HEK293 (cell line): Measurements from ENCODE around the gene TRIM24.
A peak's percentile ranks its signal among the peaks of the same experiment; 100 is the strongest.

Experiments
- GLIS2 ChIP-seq: fragments of 450-650 bp; formaldehyde crosslinking; IDR thresholded peaks from 2 replicates; pipeline ENCODE4 v1.5.1; 2016; ENCODE audit warnings: missing biosample characterization, missing genetic modification characterization
- ZNF544 ChIP-seq: fragments of 450-650 bp; formaldehyde crosslinking; IDR thresholded peaks from 2 replicates; pipeline ENCODE4 v1.5.0; 2017; ENCODE audit warnings: missing biosample characterization, missing genetic modification characterization
- ZNF658 ChIP-seq: fragments of 450-650 bp; formaldehyde crosslinking; IDR thresholded peaks from 2 replicates; pipeline ENCODE4; 2016; ENCODE audit warnings: missing biosample characterization, missing genetic modification characterization
- TF ChIP-seq, protein P1 (sequence below): fragments of 450-650 bp; formaldehyde crosslinking; IDR thresholded peaks from 2 replicates; pipeline ENCODE4 v1.5.1; 2016; ENCODE audit warnings: missing biosample characterization, missing genetic modification characterization
- TF ChIP-seq, protein P2 (sequence below): fragments of 450-650 bp; formaldehyde crosslinking; IDR thresholded peaks from 2 replicates; pipeline ENCODE4 v1.5.1; 2016; ENCODE audit warnings: missing biosample characterization, missing genetic modification characterization, borderline replicate concordance
- TF ChIP-seq, protein P3 (sequence below): fragments of 450-650 bp; formaldehyde crosslinking; IDR thresholded peaks from 2 replicates; pipeline ENCODE4 v1.5.1; 2016; ENCODE audit warnings: missing biosample characterization, missing genetic modification characterization

DNA sequence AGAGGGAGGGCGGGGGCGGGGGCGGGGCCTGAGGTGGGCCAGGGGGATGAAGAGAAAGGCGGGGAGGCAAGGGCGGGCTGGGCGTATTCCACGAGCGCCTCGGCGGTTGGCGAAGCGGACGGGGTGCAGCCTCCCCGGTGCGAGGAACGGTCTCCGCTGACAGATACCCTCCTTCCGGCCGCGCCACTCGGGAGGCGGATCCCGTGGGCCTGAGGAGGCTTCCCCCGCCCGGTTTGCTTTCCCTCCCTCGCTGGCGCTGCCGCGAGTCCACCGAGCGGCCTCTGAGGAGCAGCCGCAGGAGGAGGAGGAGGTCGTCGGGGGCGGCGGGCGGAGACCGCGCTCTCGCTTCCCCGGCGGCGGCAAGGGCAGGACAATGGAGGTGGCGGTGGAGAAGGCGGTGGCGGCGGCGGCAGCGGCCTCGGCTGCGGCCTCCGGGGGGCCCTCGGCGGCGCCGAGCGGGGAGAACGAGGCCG is at the start of gene TRIM24:
- TF ChIP-seq ZNF658 (tag by site-specific recombination) (no peak), ZNF544 (tag by site-specific recombination) (no peak), GLIS2 (tag by site-specific recombination) (peak; percentile 98)
- TF ChIP-seq, protein P1, sequence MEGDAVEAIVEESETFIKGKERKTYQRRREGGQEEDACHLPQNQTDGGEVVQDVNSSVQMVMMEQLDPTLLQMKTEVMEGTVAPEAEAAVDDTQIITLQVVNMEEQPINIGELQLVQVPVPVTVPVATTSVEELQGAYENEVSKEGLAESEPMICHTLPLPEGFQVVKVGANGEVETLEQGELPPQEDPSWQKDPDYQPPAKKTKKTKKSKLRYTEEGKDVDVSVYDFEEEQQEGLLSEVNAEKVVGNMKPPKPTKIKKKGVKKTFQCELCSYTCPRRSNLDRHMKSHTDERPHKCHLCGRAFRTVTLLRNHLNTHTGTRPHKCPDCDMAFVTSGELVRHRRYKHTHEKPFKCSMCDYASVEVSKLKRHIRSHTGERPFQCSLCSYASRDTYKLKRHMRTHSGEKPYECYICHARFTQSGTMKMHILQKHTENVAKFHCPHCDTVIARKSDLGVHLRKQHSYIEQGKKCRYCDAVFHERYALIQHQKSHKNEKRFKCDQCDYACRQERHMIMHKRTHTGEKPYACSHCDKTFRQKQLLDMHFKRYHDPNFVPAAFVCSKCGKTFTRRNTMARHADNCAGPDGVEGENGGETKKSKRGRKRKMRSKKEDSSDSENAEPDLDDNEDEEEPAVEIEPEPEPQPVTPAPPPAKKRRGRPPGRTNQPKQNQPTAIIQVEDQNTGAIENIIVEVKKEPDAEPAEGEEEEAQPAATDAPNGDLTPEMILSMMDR (tag by site-specific recombination), result no peak
- TF ChIP-seq, protein P2, sequence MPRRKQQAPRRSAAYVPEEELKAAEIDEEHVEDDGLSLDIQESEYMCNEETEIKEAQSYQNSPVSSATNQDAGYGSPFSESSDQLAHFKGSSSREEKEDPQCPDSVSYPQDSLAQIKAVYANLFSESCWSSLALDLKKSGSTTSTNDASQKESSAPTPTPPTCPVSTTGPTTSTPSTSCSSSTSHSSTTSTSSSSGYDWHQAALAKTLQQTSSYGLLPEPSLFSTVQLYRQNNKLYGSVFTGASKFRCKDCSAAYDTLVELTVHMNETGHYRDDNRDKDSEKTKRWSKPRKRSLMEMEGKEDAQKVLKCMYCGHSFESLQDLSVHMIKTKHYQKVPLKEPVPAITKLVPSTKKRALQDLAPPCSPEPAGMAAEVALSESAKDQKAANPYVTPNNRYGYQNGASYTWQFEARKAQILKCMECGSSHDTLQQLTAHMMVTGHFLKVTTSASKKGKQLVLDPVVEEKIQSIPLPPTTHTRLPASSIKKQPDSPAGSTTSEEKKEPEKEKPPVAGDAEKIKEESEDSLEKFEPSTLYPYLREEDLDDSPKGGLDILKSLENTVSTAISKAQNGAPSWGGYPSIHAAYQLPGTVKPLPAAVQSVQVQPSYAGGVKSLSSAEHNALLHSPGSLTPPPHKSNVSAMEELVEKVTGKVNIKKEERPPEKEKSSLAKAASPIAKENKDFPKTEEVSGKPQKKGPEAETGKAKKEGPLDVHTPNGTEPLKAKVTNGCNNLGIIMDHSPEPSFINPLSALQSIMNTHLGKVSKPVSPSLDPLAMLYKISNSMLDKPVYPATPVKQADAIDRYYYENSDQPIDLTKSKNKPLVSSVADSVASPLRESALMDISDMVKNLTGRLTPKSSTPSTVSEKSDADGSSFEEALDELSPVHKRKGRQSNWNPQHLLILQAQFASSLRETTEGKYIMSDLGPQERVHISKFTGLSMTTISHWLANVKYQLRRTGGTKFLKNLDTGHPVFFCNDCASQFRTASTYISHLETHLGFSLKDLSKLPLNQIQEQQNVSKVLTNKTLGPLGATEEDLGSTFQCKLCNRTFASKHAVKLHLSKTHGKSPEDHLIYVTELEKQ (tag by site-specific recombination), result no peak
- TF ChIP-seq, protein P3, sequence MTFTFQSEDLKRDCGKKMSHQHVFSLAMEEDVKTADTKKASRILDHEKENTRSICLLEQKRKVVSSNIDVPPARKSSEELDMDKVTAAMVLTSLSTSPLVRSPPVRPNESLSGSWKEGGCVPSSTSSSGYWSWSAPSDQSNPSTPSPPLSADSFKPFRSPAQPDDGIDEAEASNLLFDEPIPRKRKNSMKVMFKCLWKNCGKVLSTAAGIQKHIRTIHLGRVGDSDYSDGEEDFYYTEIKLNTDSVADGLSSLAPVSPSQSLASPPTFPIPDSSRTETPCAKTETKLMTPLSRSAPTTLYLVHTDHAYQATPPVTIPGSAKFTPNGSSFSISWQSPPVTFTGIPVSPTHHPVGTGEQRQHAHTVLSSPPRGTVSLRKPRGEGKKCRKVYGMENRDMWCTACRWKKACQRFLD (tag by site-specific recombination), result no peak
